SW480 (cell line): ENCODE data around the gene CYP4Z1.
"Not testable (repeated sequence)": the region's sequence is repeated elsewhere in the genome, so short reads cannot be mapped to it uniquely, and the experiment has no call there.

ENCODE experiments used
- DNase-seq: peaks from one replicate; pipeline ENCODE4 v3.0.0-alpha.2; 2016; ENCODE audit warnings: low spot score

Gene CYP4Z1

GRCh38 chr1:47067097-47067594 lies at the start of gene CYP4Z1:
Gene CYP4Z1 (plus strand): TSS chr1:47067231. CDS start chr1:47067491, 260 bp downstream.
- DNase-seq: no peak

GRCh38 chr1:47021070-47021469 lies 46.0 kb upstream of the CYP4Z1 start:
- no peak for DNase-seq

- DNase-seq: no peak
Observed at GRCh38 chr1:47023268-47024140, 43.5 kb upstream of the CYP4Z1 start, which contains the start of gene CYP4X1. Gene CYP4X1 (plus strand): TSS chr1:47023669. CDS start chr1:47023818, 149 bp downstream.

- no peak for DNase-seq
Observed at GRCh38 chr1:47024141-47024801, 42.8 kb upstream of the CYP4Z1 start.

GRCh38 chr1:47030170-47030805 lies 36.7 kb upstream of the CYP4Z1 start:
- no peak for DNase-seq

- DNase-seq: no peak
Observed at GRCh38 chr1:47031059-47031458, 36.0 kb upstream of the CYP4Z1 start.

- DNase-seq: no peak
Observed at GRCh38 chr1:47031585-47031984, 35.4 kb upstream of the CYP4Z1 start.

GRCh38 chr1:47036764-47037163 lies 30.3 kb upstream of the CYP4Z1 start:
- no peak for DNase-seq

GRCh38 chr1:47059376-47059775 lies 7.7 kb upstream of the CYP4Z1 start:
- DNase-seq: no peak

GRCh38 chr1:47069080-47069479 lies 2.0 kb downstream of the CYP4Z1 start:
- not testable (repeated sequence) for DNase-seq

- DNase-seq: not testable (repeated sequence)
Observed at GRCh38 chr1:47069509-47069908, 2.5 kb downstream of the CYP4Z1 start.

- peak; percentile 7 for DNase-seq
Observed at GRCh38 chr1:47089356-47089755, 22.3 kb downstream of the CYP4Z1 start.

- not testable (repeated sequence) for DNase-seq
Observed at GRCh38 chr1:47091476-47091875, 24.4 kb downstream of the CYP4Z1 start.

GRCh38 chr1:47104816-47105215 lies 37.8 kb downstream of the CYP4Z1 start:
- DNase-seq: peak; percentile 5

- DNase-seq: no peak
Observed at GRCh38 chr1:47106792-47107191, 39.8 kb downstream of the CYP4Z1 start.

- peak; percentile 23 for DNase-seq
Observed at GRCh38 chr1:47107851-47108574, 41.0 kb downstream of the CYP4Z1 start.

GRCh38 chr1:47109482-47109881 lies 42.5 kb downstream of the CYP4Z1 start:
- DNase-seq: not testable (repeated sequence)

- no peak for DNase-seq
Observed at GRCh38 chr1:47113178-47113577, 46.1 kb downstream of the CYP4Z1 start.

- not testable (repeated sequence) for DNase-seq
Observed at GRCh38 chr1:47121039-47121438, 54.0 kb downstream of the CYP4Z1 start.

- not testable (repeated sequence) for DNase-seq
Observed at GRCh38 chr1:47124834-47125233, 57.8 kb downstream of the CYP4Z1 start.

- not testable (repeated sequence) for DNase-seq
Observed at GRCh38 chr1:47126997-47127396, 60.0 kb downstream of the CYP4Z1 start.

- DNase-seq: no peak
Observed at GRCh38 chr1:47128221-47128620, 61.2 kb downstream of the CYP4Z1 start.
